BE2C (cell line): ENCODE results near the gene VPS37C.

Experiments used
- DNase-seq: peaks from one replicate; pipeline ENCODE4 v3.0.0-alpha.2; 2020
- H3K27me3 ChIP-seq: fragments of 250-450 bp; sonication (Bioruptor Pico); 2 replicates; pipeline ENCODE4 v1.5.1; 2020; ENCODE audit warnings: mild to moderate bottlenecking
- H3K36me3 ChIP-seq: fragments of 250-450 bp; sonication (Bioruptor Pico); 2 replicates; pipeline ENCODE4 v1.5.1; 2020; ENCODE audit warnings: mild to moderate bottlenecking
- H3K4me1 ChIP-seq: fragments of 250-450 bp; sonication (Bioruptor Pico); 2 replicates; pipeline ENCODE4 v1.5.1; 2020
- H3K4me3 ChIP-seq: 2 replicates; pipeline ENCODE4 v1.5.1; 2011; ENCODE audit warnings: low read depth, low read length
- H3K9me3 ChIP-seq: fragments of 250-450 bp; sonication (Bioruptor Pico); 2 replicates; pipeline ENCODE4 v1.5.1; 2020
- TF ChIP-seq, protein P1 (sequence below): IDR thresholded peaks from 2 replicates; pipeline ENCODE4 v1.5.1; 2012; ENCODE audit warnings: mild to moderate bottlenecking, low read depth, low read length

VPS37C gene

GRCh38 chr11:61090521-61090920 lies 70.7 kb downstream of the VPS37C start:
- no peaks in the 10 kb centered on the region for H3K36me3 ChIP-seq
- no peaks in the 10 kb centered on the region for H3K9me3 ChIP-seq
- H3K4me1 ChIP-seq, result no peaks in the 10 kb centered on the region
- no peaks in the 10 kb centered on the region for H3K27me3 ChIP-seq
- no peak overlapping the region for H3K4me3 ChIP-seq
- no peak for DNase-seq
- TF ChIP-seq, protein P1, sequence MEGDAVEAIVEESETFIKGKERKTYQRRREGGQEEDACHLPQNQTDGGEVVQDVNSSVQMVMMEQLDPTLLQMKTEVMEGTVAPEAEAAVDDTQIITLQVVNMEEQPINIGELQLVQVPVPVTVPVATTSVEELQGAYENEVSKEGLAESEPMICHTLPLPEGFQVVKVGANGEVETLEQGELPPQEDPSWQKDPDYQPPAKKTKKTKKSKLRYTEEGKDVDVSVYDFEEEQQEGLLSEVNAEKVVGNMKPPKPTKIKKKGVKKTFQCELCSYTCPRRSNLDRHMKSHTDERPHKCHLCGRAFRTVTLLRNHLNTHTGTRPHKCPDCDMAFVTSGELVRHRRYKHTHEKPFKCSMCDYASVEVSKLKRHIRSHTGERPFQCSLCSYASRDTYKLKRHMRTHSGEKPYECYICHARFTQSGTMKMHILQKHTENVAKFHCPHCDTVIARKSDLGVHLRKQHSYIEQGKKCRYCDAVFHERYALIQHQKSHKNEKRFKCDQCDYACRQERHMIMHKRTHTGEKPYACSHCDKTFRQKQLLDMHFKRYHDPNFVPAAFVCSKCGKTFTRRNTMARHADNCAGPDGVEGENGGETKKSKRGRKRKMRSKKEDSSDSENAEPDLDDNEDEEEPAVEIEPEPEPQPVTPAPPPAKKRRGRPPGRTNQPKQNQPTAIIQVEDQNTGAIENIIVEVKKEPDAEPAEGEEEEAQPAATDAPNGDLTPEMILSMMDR, result no peak

- DNase-seq, result no peak
- no peaks in the 10 kb centered on the region for H3K4me1 ChIP-seq
Measured at GRCh38 chr11:61089806-61090491, 71.3 kb downstream of the VPS37C start.

GRCh38 chr11:61087426-61088119 lies 73.7 kb downstream of the VPS37C start:
- no peak for DNase-seq
- H3K27me3 ChIP-seq, result no peaks in the 10 kb centered on the region
- no peaks in the 10 kb centered on the region for H3K4me1 ChIP-seq
- H3K36me3 ChIP-seq, result no peaks in the 10 kb centered on the region
- TF ChIP-seq, protein P1, result no peak
- H3K9me3 ChIP-seq, result no peaks in the 10 kb centered on the region
- H3K4me3 ChIP-seq, result no peak overlapping the region

More at GRCh38 chr11:61089806-61090491, 71.3 kb downstream of the VPS37C start:
- Histone ChIP-seq H3K4me3 (no peak overlapping the region), H3K27me3 (no peaks in the 10 kb centered on the region), H3K9me3 (no peaks in the 10 kb centered on the region), H3K36me3 (no peaks in the 10 kb centered on the region)
- TF ChIP-seq, protein P1, result no peak

GRCh38 chr11:61083601-61084147 lies 77.6 kb downstream of the VPS37C start:
- Histone ChIP-seq H3K27me3 (no peaks in the 10 kb centered on the region), H3K4me1 (no peaks in the 10 kb centered on the region), H3K9me3 (no peaks in the 10 kb centered on the region), H3K36me3 (no peaks in the 10 kb centered on the region), H3K4me3 (no peak overlapping the region)
- TF ChIP-seq, protein P1, result no peak
- no peak for DNase-seq

GRCh38 chr11:61082931-61083531 lies 78.2 kb downstream of the VPS37C start:
- H3K4me1 ChIP-seq, result no peaks in the 10 kb centered on the region
- TF ChIP-seq, protein P1, result no peak

More at GRCh38 chr11:61082931-61083531, 78.2 kb downstream of the VPS37C start:
- H3K27me3 ChIP-seq, result no peaks in the 10 kb centered on the region
- no peak overlapping the region for H3K4me3 ChIP-seq
- H3K36me3 ChIP-seq, result no peaks in the 10 kb centered on the region
- H3K9me3 ChIP-seq, result no peaks in the 10 kb centered on the region
- no peak for DNase-seq
